RWPE2 (cell line): ENCODE results near the gene MLX.
A peak's percentile ranks its signal among the peaks of the same experiment; 100 is the strongest.
"Not testable (repeated sequence)": the region's sequence is repeated elsewhere in the genome, so short reads cannot be mapped to it uniquely, and the experiment has no call there.

Source experiments
- ATAC-seq: fragments of 200-7000 bp; cut with Tn5 transposase; 3 replicates; pipeline ENCODE4 v1.9.1; 2021; ENCODE audit warnings: low read depth
- DNase-seq: peaks from one replicate; pipeline ENCODE4 v3.0.0-alpha.2; 2020; ENCODE audit warnings: low spot score
- H3K27ac ChIP-seq: fragments of 450-650 bp; 2 replicates; pipeline ENCODE4 v1.5.1; 2017; ENCODE audit warnings: mild to moderate bottlenecking; ENCODE audit not compliant: poor library complexity, severe bottlenecking
- H3K27me3 ChIP-seq: fragments of 250-450 bp; sonication (Bioruptor Pico); 2 replicates; pipeline ENCODE4 v1.5.1; 2021; ENCODE audit warnings: mild to moderate bottlenecking, moderate library complexity; ENCODE audit not compliant: insufficient read depth, poor library complexity, severe bottlenecking
- H3K36me3 ChIP-seq: fragments of 250-450 bp; sonication (Bioruptor Pico); 2 replicates; pipeline ENCODE4 v1.5.1; 2020; ENCODE audit warnings: low read depth, mild to moderate bottlenecking, moderate library complexity
- H3K4me1 ChIP-seq: fragments of 250-450 bp; sonication (Bioruptor Pico); 2 replicates; pipeline ENCODE4 v1.5.1; 2021; ENCODE audit warnings: mild to moderate bottlenecking, moderate library complexity; ENCODE audit not compliant: insufficient read depth, poor library complexity, severe bottlenecking
- H3K4me3 ChIP-seq: fragments of 250-450 bp; sonication (Bioruptor Pico); 2 replicates; pipeline ENCODE4 v1.5.1; 2021; ENCODE audit warnings: mild to moderate bottlenecking, moderate library complexity; ENCODE audit not compliant: severe bottlenecking
- H3K9me3 ChIP-seq: fragments of 250-450 bp; sonication (Bioruptor Pico); 2 replicates; pipeline ENCODE4 v1.5.1; 2021; ENCODE audit warnings: mild to moderate bottlenecking, moderate library complexity; ENCODE audit not compliant: severe bottlenecking
- TF ChIP-seq, protein P1 (sequence below): fragments of 450-650 bp; IDR thresholded peaks from one replicate; pipeline ENCODE4 v1.5.1; 2017; ENCODE audit warnings: mild to moderate bottlenecking, moderate library complexity; ENCODE audit not compliant: poor library complexity, severe bottlenecking

Gene MLX

DNA sequence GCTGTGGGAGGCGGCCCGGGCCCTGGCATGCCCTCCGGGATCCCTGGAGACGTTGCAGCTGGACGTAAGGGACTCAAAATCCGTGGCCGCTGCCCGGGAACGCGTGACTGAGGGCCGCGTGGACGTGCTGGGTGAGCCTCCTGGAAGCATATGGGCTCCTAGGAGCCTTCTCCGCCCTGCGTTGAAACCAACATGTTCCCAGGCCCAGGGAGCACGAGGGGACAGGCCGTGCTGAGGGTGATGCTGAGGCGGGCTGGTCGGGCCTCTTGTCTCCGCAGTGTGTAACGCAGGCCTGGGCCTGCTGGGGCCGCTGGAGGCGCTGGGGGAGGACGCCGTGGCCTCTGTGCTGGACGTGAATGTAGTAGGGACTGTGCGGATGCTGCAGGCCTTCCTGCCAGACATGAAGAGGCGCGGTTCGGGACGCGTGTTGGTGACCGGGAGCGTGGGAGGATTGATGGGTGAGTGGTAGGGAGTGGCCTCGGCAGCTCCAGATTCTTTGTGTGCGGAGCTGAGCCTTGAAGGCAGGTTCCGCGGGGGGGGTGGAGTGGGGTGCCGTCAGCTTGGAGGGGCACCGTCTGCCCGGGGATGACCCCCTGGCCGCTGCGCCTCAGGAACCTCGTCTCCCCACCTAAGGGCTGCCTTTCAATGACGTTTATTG is 13.6 kb upstream of the MLX start:
- Histone ChIP-seq H3K4me1 (no peaks in the 10 kb centered on the region), H3K27ac (peak overlapping the region; percentile 74), H3K36me3 (no peaks in the 10 kb centered on the region), H3K27me3 (no peaks in the 10 kb centered on the region), H3K9me3 (no peaks in the 10 kb centered on the region), H3K4me3 (peak overlapping the region; percentile 83)
- DNase-seq (no peak), ATAC-seq (peak; percentile 49)
- TF ChIP-seq, protein P1, sequence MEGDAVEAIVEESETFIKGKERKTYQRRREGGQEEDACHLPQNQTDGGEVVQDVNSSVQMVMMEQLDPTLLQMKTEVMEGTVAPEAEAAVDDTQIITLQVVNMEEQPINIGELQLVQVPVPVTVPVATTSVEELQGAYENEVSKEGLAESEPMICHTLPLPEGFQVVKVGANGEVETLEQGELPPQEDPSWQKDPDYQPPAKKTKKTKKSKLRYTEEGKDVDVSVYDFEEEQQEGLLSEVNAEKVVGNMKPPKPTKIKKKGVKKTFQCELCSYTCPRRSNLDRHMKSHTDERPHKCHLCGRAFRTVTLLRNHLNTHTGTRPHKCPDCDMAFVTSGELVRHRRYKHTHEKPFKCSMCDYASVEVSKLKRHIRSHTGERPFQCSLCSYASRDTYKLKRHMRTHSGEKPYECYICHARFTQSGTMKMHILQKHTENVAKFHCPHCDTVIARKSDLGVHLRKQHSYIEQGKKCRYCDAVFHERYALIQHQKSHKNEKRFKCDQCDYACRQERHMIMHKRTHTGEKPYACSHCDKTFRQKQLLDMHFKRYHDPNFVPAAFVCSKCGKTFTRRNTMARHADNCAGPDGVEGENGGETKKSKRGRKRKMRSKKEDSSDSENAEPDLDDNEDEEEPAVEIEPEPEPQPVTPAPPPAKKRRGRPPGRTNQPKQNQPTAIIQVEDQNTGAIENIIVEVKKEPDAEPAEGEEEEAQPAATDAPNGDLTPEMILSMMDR, result no peak

DNA sequence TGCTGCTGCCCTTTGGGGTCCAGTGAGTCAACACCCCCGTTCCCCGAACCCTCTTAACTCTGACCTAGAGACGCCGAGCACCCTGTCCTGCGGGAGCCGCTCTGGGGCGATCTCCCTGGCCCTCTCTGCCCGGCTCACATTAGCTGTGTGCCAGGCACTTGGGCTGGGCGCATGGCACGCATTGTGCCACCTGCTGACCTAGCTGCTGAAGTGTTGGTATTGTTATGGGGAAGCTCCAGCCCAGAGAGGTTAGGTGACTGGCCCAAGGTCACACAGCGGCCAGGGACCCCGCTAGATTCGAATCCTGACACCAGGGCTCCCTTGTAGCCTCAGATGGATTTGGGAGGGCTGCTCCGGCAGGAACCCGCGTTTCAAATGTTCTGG is 13.0 kb upstream of the MLX start:
- DNase-seq (no peak), ATAC-seq (peak; percentile 42)
- Histone ChIP-seq H3K27me3 (no peaks in the 10 kb centered on the region), H3K4me1 (no peaks in the 10 kb centered on the region), H3K4me3 (peak overlapping the region; percentile 83), H3K9me3 (no peaks in the 10 kb centered on the region), H3K27ac (peak overlapping the region; percentile 74), H3K36me3 (no peaks in the 10 kb centered on the region)
- TF ChIP-seq, protein P1, result peak; percentile 48

DNA sequence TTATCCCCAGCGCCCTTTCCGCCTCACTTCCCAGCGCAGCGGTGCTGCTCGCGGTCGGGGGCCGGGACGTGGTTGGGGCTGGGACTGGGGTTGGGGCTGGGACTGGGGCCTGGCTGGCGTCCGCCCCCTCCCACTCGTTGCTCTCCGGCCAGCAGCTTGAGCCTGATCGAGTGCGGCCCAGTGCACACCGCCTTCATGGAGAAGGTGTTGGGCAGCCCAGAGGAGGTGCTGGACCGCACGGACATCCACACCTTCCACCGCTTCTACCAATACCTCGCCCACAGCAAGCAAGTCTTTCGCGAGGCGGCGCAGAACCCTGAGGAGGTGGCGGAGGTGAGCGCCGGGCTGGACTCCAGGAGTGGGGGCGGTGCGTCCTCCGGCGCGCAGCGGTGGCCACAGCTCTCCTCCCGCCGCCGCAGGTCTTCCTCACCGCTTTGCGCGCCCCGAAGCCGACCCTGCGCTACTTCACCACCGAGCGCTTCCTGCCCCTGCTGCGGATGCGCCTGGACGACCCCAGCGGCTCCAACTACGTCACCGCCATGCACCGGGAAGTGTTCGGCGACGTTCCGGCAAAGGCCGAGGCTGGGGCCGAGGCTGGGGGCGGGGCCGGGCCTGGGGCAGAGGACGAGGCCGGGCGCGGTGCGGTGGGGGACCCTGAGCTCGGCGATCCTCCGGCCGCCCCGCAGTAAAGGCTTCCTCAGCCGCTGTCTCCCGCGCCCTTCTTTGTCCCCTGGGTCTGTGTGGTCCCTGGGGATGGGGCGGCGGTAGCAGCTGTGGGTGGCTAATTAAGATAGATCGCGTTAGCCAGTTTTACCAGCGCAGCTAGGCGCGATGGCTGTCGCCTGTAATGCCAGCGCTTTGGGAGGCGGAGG is 12.4 kb upstream of the MLX start:
- ATAC-seq (peak; percentile 72), DNase-seq (no peak)
- TF ChIP-seq, protein P1, result peak; percentile 14
- Histone ChIP-seq H3K27ac (peak overlapping the region; percentile 74), H3K9me3 (no peaks in the 10 kb centered on the region), H3K27me3 (no peaks in the 10 kb centered on the region), H3K4me3 (peak overlapping the region; percentile 83), H3K36me3 (no peaks in the 10 kb centered on the region), H3K4me1 (no peaks in the 10 kb centered on the region)

DNA sequence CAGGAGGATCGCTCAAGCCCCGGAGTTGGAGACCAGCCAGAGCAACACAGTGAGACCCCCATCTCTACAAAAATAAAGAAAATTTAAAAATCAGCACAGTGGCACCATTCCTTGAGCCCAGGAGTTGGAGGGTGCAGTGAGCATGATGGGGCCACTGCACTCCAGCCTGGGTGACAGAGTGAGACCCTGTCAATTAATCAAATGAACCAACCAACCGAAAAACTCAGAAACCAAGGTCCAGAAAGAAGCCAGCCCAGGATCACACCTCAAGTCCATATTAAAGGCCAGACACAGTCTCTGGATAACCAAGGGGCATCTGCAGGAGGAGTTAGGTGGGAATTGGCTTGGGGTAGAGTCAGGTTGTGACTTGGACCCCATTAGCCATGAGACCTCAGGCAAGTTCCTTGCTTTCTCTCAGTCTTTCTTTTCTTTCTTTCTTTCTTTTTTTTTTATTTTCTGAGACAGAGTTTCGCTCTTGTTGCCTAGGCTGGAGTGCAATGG is 11.7 kb upstream of the MLX start:
- H3K27me3 ChIP-seq, result no peaks in the 10 kb centered on the region
- no peaks in the 10 kb centered on the region for H3K36me3 ChIP-seq
- peak overlapping the region; percentile 74 for H3K27ac ChIP-seq
- H3K4me1 ChIP-seq, result no peaks in the 10 kb centered on the region
- H3K4me3 ChIP-seq, result peak overlapping the region; percentile 83
- no peaks in the 10 kb centered on the region for H3K9me3 ChIP-seq
- DNase-seq (no peak), ATAC-seq (no peak)
- TF ChIP-seq, protein P1, result no peak

DNA sequence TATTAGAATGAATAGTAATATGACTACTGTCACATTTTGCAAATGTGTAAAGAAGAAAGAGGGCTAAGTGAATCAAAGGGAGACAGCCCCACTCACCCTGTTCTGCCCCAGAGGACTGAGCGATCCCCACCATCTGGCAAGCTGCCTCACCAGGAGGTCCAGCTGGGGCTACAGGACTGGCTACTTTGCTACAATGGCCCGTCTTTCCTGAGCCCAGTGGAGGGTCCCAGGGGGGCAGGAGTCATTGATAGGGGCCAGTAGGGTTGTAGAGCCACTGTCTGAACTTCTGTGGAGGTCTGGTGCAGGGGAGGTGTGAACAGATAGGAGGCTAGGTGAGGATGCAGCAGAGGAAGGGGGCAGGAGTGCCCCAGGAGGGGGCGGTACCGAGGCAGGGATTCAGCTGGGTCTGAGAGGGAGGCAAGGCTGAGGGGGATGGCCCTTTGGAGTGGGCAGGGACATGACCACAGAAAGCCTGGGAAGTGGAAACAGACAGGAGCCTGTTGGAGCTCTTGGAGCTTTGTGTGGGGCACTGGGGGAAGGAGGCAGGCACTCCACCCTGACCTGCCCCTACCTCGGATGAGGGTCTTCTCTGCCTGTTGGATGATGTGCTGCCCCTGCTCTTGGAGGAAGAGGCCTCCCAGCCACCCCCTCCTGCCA is 10.8 kb upstream of the MLX start:
- not testable (repeated sequence) for H3K27me3 ChIP-seq, H3K36me3 ChIP-seq, H3K9me3 ChIP-seq, DNase-seq, H3K4me1 ChIP-seq, H3K4me3 ChIP-seq, H3K27ac ChIP-seq, ATAC-seq
